Measurements from ENCODE around the gene OTUD1.

Gene OTUD1

DNA sequence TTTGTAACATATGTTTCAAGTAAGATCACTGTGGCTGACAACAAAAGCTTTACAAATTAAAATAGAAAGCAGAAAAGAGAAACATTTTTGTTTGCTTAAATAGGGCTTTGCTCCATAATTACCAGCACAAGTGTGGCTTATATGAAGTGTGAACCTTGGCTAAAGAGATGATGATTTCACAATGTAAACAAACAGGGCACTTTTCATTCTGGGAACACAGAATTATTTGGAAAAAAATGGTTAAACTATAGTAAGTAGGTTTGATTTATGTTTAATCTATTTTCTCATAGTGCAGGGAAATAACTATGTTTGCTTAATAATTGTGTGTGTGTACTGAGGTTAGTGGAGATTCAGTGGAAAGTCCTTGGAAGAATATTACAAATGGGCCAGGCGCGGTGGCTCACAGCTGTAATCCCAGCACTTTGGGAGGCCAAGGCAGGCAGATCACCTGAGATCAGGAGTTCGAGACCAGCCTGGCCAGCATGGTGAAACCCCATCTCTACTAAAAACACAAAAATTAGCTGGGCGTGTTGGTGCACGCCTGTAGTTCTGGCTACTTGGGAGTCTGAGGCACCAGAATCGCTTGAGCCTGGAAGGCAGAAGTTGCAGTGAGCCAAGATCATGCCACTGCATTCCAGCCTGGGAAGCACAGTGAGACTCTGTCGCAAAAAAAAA is 19.1 kb upstream of the OTUD1 start:
- Histone ChIP-seq H3K9ac (ENCODE audit: low read depth, low read length, poor library complexity) (no peak overlapping the region), H4K8ac (ENCODE audit: low read depth, low read length) (no peak overlapping the region), H2BK5ac (ENCODE audit: low read length) (no peak overlapping the region), H2BK15ac (ENCODE audit: low read length) (no peak overlapping the region), H3K14ac (ENCODE audit: low read length) (no peak overlapping the region), H2BK12ac (ENCODE audit: low read length) (no peak overlapping the region), H3K9me3 (replicated peaks in 1 of 2; ENCODE audit: control insufficient read depth in 2 of 2, insufficient read depth in 1 of 2, low read depth in 1 of 2, low read length in 2 of 2) (no peaks in the 10 kb centered on the region), H3K23ac (ENCODE audit: low read depth, low read length, poor library complexity) (no peak overlapping the region), H3K18ac (ENCODE audit: low read length) (no peak overlapping the region), H2AFZ (ENCODE audit: low read length) (no peak overlapping the region), H2BK120ac (ENCODE audit: low read depth, low read length) (no peak overlapping the region), H3K36me3 (replicated peaks in 1 of 2; ENCODE audit: control insufficient read depth in 2 of 2, insufficient read depth in 2 of 2, low read length in 2 of 2) (no peaks in the 10 kb centered on the region), H3K79me1 (ENCODE audit: low read depth, low read length) (no peaks in the 10 kb centered on the region), H3K4me1 (ENCODE audit: control insufficient read depth in 2 of 2, insufficient read depth in 1 of 2, low read depth in 1 of 2, low read length in 2 of 2) (no peaks in the 10 kb centered on the region), H4K91ac (ENCODE audit: low read depth, low read length, poor library complexity) (no peak overlapping the region), H3K27ac (replicated peaks; ENCODE audit: low read length) (no peak overlapping the region), H3K4me2 (ENCODE audit: insufficient read depth, low read length, poor library complexity, severe bottlenecking) (no peak overlapping the region), H3K4me3 (ENCODE audit: low read length in 2 of 2) (no peak overlapping the region), H3K27me3 (ENCODE audit: control insufficient read depth in 3 of 3, insufficient read depth in 3 of 3, low read depth in 1 of 3, low read length in 3 of 3) (no peaks in the 10 kb centered on the region), H2AK5ac (ENCODE audit: low read depth, low read length) (no peak overlapping the region), H3K4ac (ENCODE audit: low read length) (no peak overlapping the region)
- WGBS, 2 donors (ENCODE audit: extremely low coverage in 2 of 2, insufficient read length in 2 of 2, insufficient replicate concordance in 1 of 2), result no CpG with 5 or more reads among the region's 7 CpGs
- no peak for DNase-seq (ENCODE audit: low spot score)

DNA sequence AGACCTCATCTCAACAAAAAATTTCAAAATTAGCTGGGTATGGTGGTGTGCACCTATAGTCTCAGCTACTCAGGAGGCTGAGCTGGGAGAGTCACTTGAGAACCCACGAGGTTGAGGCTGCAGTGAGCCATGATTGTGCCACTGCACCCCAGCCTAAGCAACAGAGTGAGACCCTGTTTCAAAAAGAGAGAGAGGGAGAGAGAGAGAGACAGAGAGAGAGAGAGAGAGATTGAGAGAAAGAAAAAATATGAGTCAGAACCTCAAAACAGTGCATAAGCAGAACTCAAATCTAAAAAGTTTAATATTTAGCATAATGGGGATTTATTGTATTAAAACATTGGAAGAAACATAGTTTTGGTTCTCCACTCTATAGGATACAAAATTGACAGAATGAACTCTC is 17.5 kb upstream of the OTUD1 start:
- H3K4ac ChIP-seq (ENCODE audit: low read length), result no peak overlapping the region
- H3K9me3 ChIP-seq (replicated peaks in 1 of 2; ENCODE audit: control insufficient read depth in 2 of 2, insufficient read depth in 1 of 2, low read depth in 1 of 2, low read length in 2 of 2), result no peaks in the 10 kb centered on the region
- H2BK5ac ChIP-seq (ENCODE audit: low read length), result no peak overlapping the region
- no peak overlapping the region for H2BK12ac ChIP-seq (ENCODE audit: low read length)
- H3K4me1 ChIP-seq (ENCODE audit: control insufficient read depth in 2 of 2, insufficient read depth in 1 of 2, low read depth in 1 of 2, low read length in 2 of 2), result no peaks in the 10 kb centered on the region
- H3K9ac ChIP-seq (ENCODE audit: low read depth, low read length, poor library complexity), result no peak overlapping the region
- H3K4me3 ChIP-seq (ENCODE audit: low read length in 2 of 2), result no peak overlapping the region
- H3K27ac ChIP-seq (replicated peaks; ENCODE audit: low read length), result no peak overlapping the region
- no peak overlapping the region for H2AFZ ChIP-seq (ENCODE audit: low read length)
- H3K36me3 ChIP-seq (replicated peaks in 1 of 2; ENCODE audit: control insufficient read depth in 2 of 2, insufficient read depth in 2 of 2, low read length in 2 of 2), result no peaks in the 10 kb centered on the region
- H3K18ac ChIP-seq (ENCODE audit: low read length), result no peak overlapping the region
- no peak overlapping the region for H4K8ac ChIP-seq (ENCODE audit: low read depth, low read length)
- H3K14ac ChIP-seq (ENCODE audit: low read length), result no peak overlapping the region
- no CpG with 5 or more reads among the region's 1 CpG for WGBS, 2 donors (ENCODE audit: extremely low coverage in 2 of 2, insufficient read length in 2 of 2, insufficient replicate concordance in 1 of 2)
- no peak overlapping the region for H2AK5ac ChIP-seq (ENCODE audit: low read depth, low read length)
- no peak overlapping the region for H3K23ac ChIP-seq (ENCODE audit: low read depth, low read length, poor library complexity)
- H4K91ac ChIP-seq (ENCODE audit: low read depth, low read length, poor library complexity), result no peak overlapping the region
- H3K79me1 ChIP-seq (ENCODE audit: low read depth, low read length), result no peaks in the 10 kb centered on the region
- no peak overlapping the region for H3K4me2 ChIP-seq (ENCODE audit: insufficient read depth, low read length, poor library complexity, severe bottlenecking)
- no peaks in the 10 kb centered on the region for H3K27me3 ChIP-seq (ENCODE audit: control insufficient read depth in 3 of 3, insufficient read depth in 3 of 3, low read depth in 1 of 3, low read length in 3 of 3)
- no peak for DNase-seq (ENCODE audit: low spot score)
- H2BK120ac ChIP-seq (ENCODE audit: low read depth, low read length), result no peak overlapping the region
- H2BK15ac ChIP-seq (ENCODE audit: low read length), result no peak overlapping the region

DNA sequence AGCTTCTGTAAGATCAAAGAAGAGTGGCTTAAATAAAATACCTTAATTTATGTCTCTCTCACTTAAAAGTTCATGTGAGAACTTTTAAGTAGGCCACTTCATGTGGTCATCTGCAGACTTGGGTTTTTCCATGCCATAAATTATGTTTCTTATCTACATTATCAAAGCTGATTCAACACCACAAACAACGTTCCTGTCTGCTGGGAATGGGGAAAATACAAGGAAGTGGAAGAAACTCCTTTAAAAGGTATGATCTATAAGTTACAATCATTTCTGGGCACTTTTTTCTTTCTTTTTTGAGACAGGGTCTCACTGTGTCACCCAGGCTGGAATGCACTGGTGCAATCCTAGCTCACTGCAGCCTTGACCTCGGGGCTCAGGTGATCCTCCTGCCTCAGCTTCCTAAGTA is 16.9 kb upstream of the OTUD1 start:
- Histone ChIP-seq H3K27ac (replicated peaks; ENCODE audit: low read length) (no peak overlapping the region), H3K4me3 (ENCODE audit: low read length in 2 of 2) (no peak overlapping the region), H4K8ac (ENCODE audit: low read depth, low read length) (no peak overlapping the region), H2BK12ac (ENCODE audit: low read length) (no peak overlapping the region), H3K36me3 (replicated peaks in 1 of 2; ENCODE audit: control insufficient read depth in 2 of 2, insufficient read depth in 2 of 2, low read length in 2 of 2) (no peaks in the 10 kb centered on the region), H2BK15ac (ENCODE audit: low read length) (no peak overlapping the region), H3K4ac (ENCODE audit: low read length) (no peak overlapping the region), H3K4me1 (ENCODE audit: control insufficient read depth in 2 of 2, insufficient read depth in 1 of 2, low read depth in 1 of 2, low read length in 2 of 2) (no peaks in the 10 kb centered on the region), H3K79me1 (ENCODE audit: low read depth, low read length) (no peaks in the 10 kb centered on the region), H3K9ac (ENCODE audit: low read depth, low read length, poor library complexity) (no peak overlapping the region), H2BK5ac (ENCODE audit: low read length) (no peak overlapping the region), H4K91ac (ENCODE audit: low read depth, low read length, poor library complexity) (no peak overlapping the region), H3K9me3 (replicated peaks in 1 of 2; ENCODE audit: control insufficient read depth in 2 of 2, insufficient read depth in 1 of 2, low read depth in 1 of 2, low read length in 2 of 2) (no peaks in the 10 kb centered on the region), H3K18ac (ENCODE audit: low read length) (no peak overlapping the region), H2AK5ac (ENCODE audit: low read depth, low read length) (no peak overlapping the region), H2BK120ac (ENCODE audit: low read depth, low read length) (no peak overlapping the region), H3K4me2 (ENCODE audit: insufficient read depth, low read length, poor library complexity, severe bottlenecking) (no peak overlapping the region), H3K27me3 (ENCODE audit: control insufficient read depth in 3 of 3, insufficient read depth in 3 of 3, low read depth in 1 of 3, low read length in 3 of 3) (no peaks in the 10 kb centered on the region), H3K14ac (ENCODE audit: low read length) (no peak overlapping the region), H3K23ac (ENCODE audit: low read depth, low read length, poor library complexity) (no peak overlapping the region), H2AFZ (ENCODE audit: low read length) (no peak overlapping the region)
- no peak for DNase-seq (ENCODE audit: low spot score)
- WGBS, 2 donors (ENCODE audit: extremely low coverage in 2 of 2, insufficient read length in 2 of 2, insufficient replicate concordance in 1 of 2), result no CpG with 5 or more reads among the region's 2 CpGs

DNA sequence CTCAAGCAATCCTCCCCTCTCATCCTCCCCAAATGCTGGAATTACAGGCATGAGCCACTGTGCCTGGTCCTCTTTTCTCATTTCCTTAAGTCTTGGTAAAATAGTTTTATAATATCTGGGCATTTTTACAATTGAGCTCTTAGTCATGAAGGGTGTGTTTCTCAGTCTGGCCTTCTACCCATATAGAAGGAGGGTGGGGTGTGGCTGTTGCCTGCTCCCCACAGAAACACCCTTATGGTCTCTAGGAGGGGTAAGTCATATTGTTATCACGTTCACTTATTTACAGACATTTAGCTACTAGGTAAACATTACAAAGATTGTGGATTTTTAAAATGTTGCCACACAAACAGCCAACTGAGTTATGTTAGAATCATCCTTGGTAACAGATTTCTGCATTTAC is 6.7 kb upstream of the OTUD1 start:
- Histone ChIP-seq H3K36me3 (replicated peaks in 1 of 2; ENCODE audit: control insufficient read depth in 2 of 2, insufficient read depth in 2 of 2, low read length in 2 of 2) (no peaks in the 10 kb centered on the region), H3K4me1 (ENCODE audit: control insufficient read depth in 2 of 2, insufficient read depth in 1 of 2, low read depth in 1 of 2, low read length in 2 of 2) (no peaks in the 10 kb centered on the region), H3K14ac (ENCODE audit: low read length) (no peak overlapping the region), H3K27ac (replicated peaks; ENCODE audit: low read length) (no peak overlapping the region), H3K18ac (ENCODE audit: low read length) (no peak overlapping the region), H3K4me3 (ENCODE audit: low read length in 2 of 2) (no peak overlapping the region), H3K27me3 (ENCODE audit: control insufficient read depth in 3 of 3, insufficient read depth in 3 of 3, low read depth in 1 of 3, low read length in 3 of 3) (no peaks in the 10 kb centered on the region), H2BK120ac (ENCODE audit: low read depth, low read length) (no peak overlapping the region), H3K9me3 (replicated peaks in 1 of 2; ENCODE audit: control insufficient read depth in 2 of 2, insufficient read depth in 1 of 2, low read depth in 1 of 2, low read length in 2 of 2) (no peaks in the 10 kb centered on the region), H3K23ac (ENCODE audit: low read depth, low read length, poor library complexity) (no peak overlapping the region), H4K8ac (ENCODE audit: low read depth, low read length) (no peak overlapping the region), H3K4ac (ENCODE audit: low read length) (no peak overlapping the region), H2BK12ac (ENCODE audit: low read length) (no peak overlapping the region), H2BK5ac (ENCODE audit: low read length) (no peak overlapping the region), H2AK5ac (ENCODE audit: low read depth, low read length) (no peak overlapping the region), H3K79me1 (ENCODE audit: low read depth, low read length) (no peaks in the 10 kb centered on the region), H2AFZ (ENCODE audit: low read length) (no peak overlapping the region), H3K4me2 (ENCODE audit: insufficient read depth, low read length, poor library complexity, severe bottlenecking) (no peak overlapping the region), H2BK15ac (ENCODE audit: low read length) (no peak overlapping the region), H4K91ac (ENCODE audit: low read depth, low read length, poor library complexity) (no peak overlapping the region), H3K9ac (ENCODE audit: low read depth, low read length, poor library complexity) (no peak overlapping the region)
- no peak for DNase-seq (ENCODE audit: low spot score)
- WGBS, 2 donors (ENCODE audit: extremely low coverage in 2 of 2, insufficient read length in 2 of 2, insufficient replicate concordance in 1 of 2), result no CpG with 5 or more reads among the region's 1 CpG
